Neuronal stem cell (in vitro differentiated cells): ENCODE measurements around the gene RAD51B.

ENCODE experiments used
- DNase-seq: peaks from one replicate; pipeline ENCODE4 v3.0.0-alpha.2; 2013; ENCODE audit warnings: low spot score
- H2AFZ ChIP-seq: one replicate; pipeline ENCODE4 v1.6.1; 2013; ENCODE audit warnings: mild to moderate bottlenecking, low read length, inconsistent platforms
- H2AK5ac ChIP-seq: 2 replicates; pipeline ENCODE4 v1.6.1; 2013; ENCODE audit warnings: low read depth, mild to moderate bottlenecking, inconsistent platforms, low read length, moderate library complexity, mixed read lengths
- H2BK120ac ChIP-seq: 2 replicates; pipeline ENCODE4 v1.6.1; 2013; ENCODE audit warnings: low read depth, mild to moderate bottlenecking, inconsistent platforms, low read length, moderate library complexity, mixed read lengths
- H2BK12ac ChIP-seq: one replicate; pipeline ENCODE4 v1.6.1; 2013; ENCODE audit warnings: low read length, inconsistent platforms
- H2BK15ac ChIP-seq: 2 replicates; pipeline ENCODE4 v1.6.1; 2013; ENCODE audit warnings: mild to moderate bottlenecking, low read length, inconsistent platforms, mixed read lengths
- H2BK5ac ChIP-seq: one replicate; pipeline ENCODE4 v1.6.1; 2013; ENCODE audit warnings: inconsistent platforms, mild to moderate bottlenecking, low read length, moderate library complexity
- H3K14ac ChIP-seq: one replicate; pipeline ENCODE4 v1.6.1; 2013; ENCODE audit warnings: low read length, inconsistent platforms
- H3K18ac ChIP-seq: 2 replicates; pipeline ENCODE4 v1.6.1; 2013; ENCODE audit warnings: low read length, inconsistent platforms
- H3K23ac ChIP-seq: 2 replicates; pipeline ENCODE4 v1.6.1; 2013; ENCODE audit warnings: low read depth, mild to moderate bottlenecking, mixed read lengths, low read length, inconsistent platforms; ENCODE audit not compliant: poor library complexity
- H3K27ac ChIP-seq: replicated peaks from 3 replicates; pipeline ENCODE4 v1.5.1; 2013; ENCODE audit warnings: low read length, inconsistent platforms
- H3K27me3 ChIP-seq, 3 experiments: 2 replicates each; pipeline ENCODE4 v1.6.1; 2013; ENCODE audit warnings: low read length in 3 of 3, mild to moderate bottlenecking in 2 of 3, inconsistent platforms in 1 of 3, low read depth in 1 of 3, mixed read lengths in 1 of 3, moderate library complexity in 1 of 3; ENCODE audit not compliant: control insufficient read depth in 3 of 3, insufficient read depth in 3 of 3
- H3K36me3 ChIP-seq, 2 donors: replicated peaks in 1 of 2; 2 replicates each; pipeline ENCODE4 v1.6.1; 2013; ENCODE audit warnings: low read length in 2 of 2; ENCODE audit not compliant: control insufficient read depth in 2 of 2, insufficient read depth in 2 of 2
- H3K4ac ChIP-seq: 2 replicates; pipeline ENCODE4 v1.6.1; 2013; ENCODE audit warnings: inconsistent platforms, mild to moderate bottlenecking, low read length, moderate library complexity
- H3K4me1 ChIP-seq, 2 donors: 1 replicate in 1 of 2; 2 replicates in 1 of 2; pipeline ENCODE4 v1.6.1; 2013; ENCODE audit warnings: low read length in 2 of 2, low read depth in 1 of 2; ENCODE audit not compliant: control insufficient read depth in 2 of 2, insufficient read depth in 1 of 2
- H3K4me2 ChIP-seq: one replicate; pipeline ENCODE4 v1.6.1; 2013; ENCODE audit warnings: mild to moderate bottlenecking, low read length, inconsistent platforms; ENCODE audit not compliant: insufficient read depth, poor library complexity, severe bottlenecking
- H3K4me3 ChIP-seq, 2 donors: 2 replicates each; pipeline ENCODE4 v1.5.1; 2013; ENCODE audit warnings: low read length in 2 of 2, mild to moderate bottlenecking in 2 of 2, inconsistent platforms in 1 of 2, moderate library complexity in 1 of 2
- H3K79me1 ChIP-seq: one replicate; pipeline ENCODE4 v1.6.1; 2013; ENCODE audit warnings: low read depth, mild to moderate bottlenecking, inconsistent platforms, low read length, moderate library complexity
- H3K9ac ChIP-seq: one replicate; pipeline ENCODE4 v1.6.1; 2013; ENCODE audit warnings: mild to moderate bottlenecking, low read depth, low read length, inconsistent platforms; ENCODE audit not compliant: poor library complexity
- H3K9me3 ChIP-seq, 2 donors: replicated peaks in 1 of 2; 2 replicates each; pipeline versions ENCODE3 to v1.6.1; 2013; ENCODE audit warnings: low read length in 2 of 2, mild to moderate bottlenecking in 2 of 2, inconsistent platforms in 1 of 2, low read depth in 1 of 2, mixed read lengths in 1 of 2, moderate library complexity in 1 of 2; ENCODE audit not compliant: control insufficient read depth in 2 of 2, insufficient read depth in 1 of 2
- H4K8ac ChIP-seq: one replicate; pipeline ENCODE4 v1.6.1; 2013; ENCODE audit warnings: low read depth, mild to moderate bottlenecking, inconsistent platforms, low read length, moderate library complexity
- H4K91ac ChIP-seq: one replicate; pipeline ENCODE4 v1.6.1; 2013; ENCODE audit warnings: low read length, low read depth, mild to moderate bottlenecking, inconsistent platforms; ENCODE audit not compliant: poor library complexity
- WGBS, 2 donors: extraction: QIAGEN DNeasy Blood & Tissue Kit; methylation state at CpG; one replicate each; pipeline ENCODE4 v1.1.7; 2013; ENCODE audit warnings: missing lambda C conversion rate in 2 of 2, mixed read lengths in 1 of 2; ENCODE audit not compliant: insufficient read length in 2 of 2, insufficient replicate concordance in 1 of 2; ENCODE audit errors: extremely low coverage in 2 of 2; 5-methylcytosine and 5-hydroxymethylcytosine counted together

RAD51B gene

DNA sequence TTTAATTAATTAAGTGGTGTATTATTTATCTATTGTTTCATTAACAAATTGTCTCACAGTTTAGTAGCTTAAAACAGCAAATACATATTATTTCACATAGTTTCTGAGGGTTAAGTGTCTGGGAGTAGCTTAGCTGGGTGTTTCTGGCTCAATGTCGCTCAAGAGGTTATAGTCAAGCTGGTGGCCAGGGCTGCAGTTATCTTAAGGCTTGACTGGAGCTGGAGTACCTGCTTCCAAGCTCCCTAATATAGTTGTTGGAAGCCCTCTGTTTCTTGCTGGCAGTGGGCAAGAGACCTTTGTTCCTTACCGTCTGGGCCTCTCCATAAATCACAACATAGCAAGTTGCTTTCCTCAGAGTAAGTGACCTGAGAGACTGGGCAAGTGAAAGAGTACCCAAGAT lies 66.6 kb downstream of the RAD51B start:
- Histone ChIP-seq H4K8ac (no peak overlapping the region), H2BK120ac (no peak overlapping the region), H3K23ac (no peak overlapping the region), H3K4me1 (peaks cover 0 to 1% of the 10 kb centered on the region in 2 donors), H2BK5ac (no peak overlapping the region), H2BK12ac (no peak overlapping the region), H3K14ac (no peak overlapping the region), H3K4me2 (no peak overlapping the region), H3K9me3 (no peaks in the 10 kb centered on the region), H3K4ac (no peak overlapping the region), H2AFZ (no peak overlapping the region), H3K79me1 (no peaks in the 10 kb centered on the region), H3K9ac (no peak overlapping the region), H3K27me3 (no peaks in the 10 kb centered on the region), H3K27ac (no peak overlapping the region), H3K4me3 (no peak overlapping the region), H3K36me3 (peaks cover 0 to 2% of the 10 kb centered on the region in 2 donors), H2AK5ac (no peak overlapping the region), H4K91ac (no peak overlapping the region), H3K18ac (no peak overlapping the region), H2BK15ac (no peak overlapping the region)
- no peak for DNase-seq
- WGBS, 2 donors, result no CpG with 5 or more reads among the region's 2 CpGs

- peaks cover 0 to 1% of the 10 kb centered on the region in 2 donors for H3K4me1 ChIP-seq
- no peaks in the 10 kb centered on the region for H3K27me3 ChIP-seq
- no peak overlapping the region for H3K14ac ChIP-seq
- H3K27ac ChIP-seq, result no peak overlapping the region
- H3K23ac ChIP-seq, result no peak overlapping the region
- no peak overlapping the region for H2BK15ac ChIP-seq
- no peak overlapping the region for H2BK5ac ChIP-seq
- H2BK12ac ChIP-seq, result no peak overlapping the region
- H3K9me3 ChIP-seq, result no peaks in the 10 kb centered on the region
- H4K8ac ChIP-seq, result no peak overlapping the region
- DNase-seq, result no peak
- H3K4me2 ChIP-seq, result no peak overlapping the region
- H3K18ac ChIP-seq, result no peak overlapping the region
- no peak overlapping the region for H3K9ac ChIP-seq
- no peak overlapping the region for H3K4me3 ChIP-seq
- no peak overlapping the region for H4K91ac ChIP-seq
- no peak overlapping the region for H3K4ac ChIP-seq
- no peak overlapping the region for H2BK120ac ChIP-seq
- no peaks in the 10 kb centered on the region for H3K79me1 ChIP-seq
- no peak overlapping the region for H2AFZ ChIP-seq
- no peak overlapping the region for H2AK5ac ChIP-seq
- H3K36me3 ChIP-seq, result peaks cover 0 to 2% of the 10 kb centered on the region in 2 donors
- no CpG with 5 or more reads among the region's 3 CpGs for WGBS, 2 donors
These were observed 67.9 kb downstream of the RAD51B start for GRCh38 chr14:67887478-67887877.

- H3K9ac ChIP-seq, result no peak overlapping the region
- H3K27me3 ChIP-seq, result no peaks in the 10 kb centered on the region
- no peak overlapping the region for H3K4me3 ChIP-seq
- no peak overlapping the region for H3K14ac ChIP-seq
- H3K36me3 ChIP-seq, result peaks cover 0 to 2% of the 10 kb centered on the region in 2 donors
- H2BK12ac ChIP-seq, result no peak overlapping the region
- peaks cover 0 to 1% of the 10 kb centered on the region in 2 donors for H3K4me1 ChIP-seq
- H3K4me2 ChIP-seq, result no peak overlapping the region
- no peaks in the 10 kb centered on the region for H3K9me3 ChIP-seq
- H4K8ac ChIP-seq, result no peak overlapping the region
- H3K18ac ChIP-seq, result no peak overlapping the region
- H3K4ac ChIP-seq, result no peak overlapping the region
- DNase-seq, result no peak
- H2BK5ac ChIP-seq, result no peak overlapping the region
- no peak overlapping the region for H3K23ac ChIP-seq
- WGBS, 2 donors, result no CpG with 5 or more reads among the region's 4 CpGs
- no peak overlapping the region for H2BK15ac ChIP-seq
- no peak overlapping the region for H3K27ac ChIP-seq
- no peaks in the 10 kb centered on the region for H3K79me1 ChIP-seq
- no peak overlapping the region for H4K91ac ChIP-seq
- H2AFZ ChIP-seq, result no peak overlapping the region
- H2BK120ac ChIP-seq, result no peak overlapping the region
- no peak overlapping the region for H2AK5ac ChIP-seq
These were observed 69.9 kb downstream of the RAD51B start for GRCh38 chr14:67889455-67889854.

DNA sequence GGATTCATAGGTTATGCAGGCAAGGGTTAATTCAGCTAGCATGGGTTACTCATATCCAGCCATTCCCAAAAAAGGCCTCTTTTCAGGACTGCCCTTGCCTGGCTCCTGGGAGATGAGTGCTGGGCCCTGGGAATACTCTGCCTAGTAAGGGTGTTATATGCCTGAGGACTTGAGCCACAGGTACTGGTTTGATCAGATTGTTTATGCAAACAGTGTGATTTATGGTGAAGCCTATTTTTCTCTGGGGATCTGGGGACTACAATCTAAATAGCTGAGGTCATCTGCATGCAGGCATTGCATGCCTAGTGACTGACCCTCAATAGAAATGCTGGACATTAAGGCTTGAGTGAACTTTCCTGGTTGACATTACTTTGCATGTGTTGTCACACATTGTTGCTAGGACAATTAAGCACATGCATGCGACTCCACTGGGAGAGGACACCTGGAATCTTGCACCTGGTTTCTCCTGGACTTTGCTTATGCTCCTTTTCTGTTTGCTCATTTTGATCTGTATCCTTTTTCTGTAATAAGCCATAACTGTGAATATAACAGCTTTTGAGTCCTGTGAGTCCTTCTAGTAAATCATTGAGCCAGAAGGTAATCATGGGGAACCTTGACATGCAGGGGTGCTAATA lies 73.0 kb downstream of the RAD51B start:
- no CpG with 5 or more reads among the region's 1 CpG for WGBS, 2 donors

More for the DNA sequence above, 73.0 kb downstream of the RAD51B start:
- no peak overlapping the region for H3K4ac ChIP-seq
- no peak overlapping the region for H4K91ac ChIP-seq
- H2AFZ ChIP-seq, result no peak overlapping the region
- H3K4me3 ChIP-seq, result no peak overlapping the region
- no peak overlapping the region for H4K8ac ChIP-seq
- no peak overlapping the region for H2BK12ac ChIP-seq
- no peaks in the 10 kb centered on the region for H3K27me3 ChIP-seq
- no peak overlapping the region for H2AK5ac ChIP-seq
- H3K4me2 ChIP-seq, result no peak overlapping the region
- no peak overlapping the region for H3K27ac ChIP-seq
- no peaks in the 10 kb centered on the region for H3K9me3 ChIP-seq
- H3K14ac ChIP-seq, result no peak overlapping the region
- H2BK120ac ChIP-seq, result no peak overlapping the region
- peaks cover 0 to under 1% of the 10 kb centered on the region in 2 donors for H3K36me3 ChIP-seq
- no peak overlapping the region for H2BK5ac ChIP-seq
- H2BK15ac ChIP-seq, result no peak overlapping the region
- H3K4me1 ChIP-seq, result peaks cover 0 to 1% of the 10 kb centered on the region in 2 donors
- no peak overlapping the region for H3K23ac ChIP-seq
- no peak overlapping the region for H3K18ac ChIP-seq
- H3K9ac ChIP-seq, result no peak overlapping the region
- H3K79me1 ChIP-seq, result no peaks in the 10 kb centered on the region
- DNase-seq, result no peak
